ENCODE data around the gene PSMC3IP.
A peak's percentile ranks its signal among the peaks of the same experiment; 100 is the strongest.

Gene PSMC3IP

DNA sequence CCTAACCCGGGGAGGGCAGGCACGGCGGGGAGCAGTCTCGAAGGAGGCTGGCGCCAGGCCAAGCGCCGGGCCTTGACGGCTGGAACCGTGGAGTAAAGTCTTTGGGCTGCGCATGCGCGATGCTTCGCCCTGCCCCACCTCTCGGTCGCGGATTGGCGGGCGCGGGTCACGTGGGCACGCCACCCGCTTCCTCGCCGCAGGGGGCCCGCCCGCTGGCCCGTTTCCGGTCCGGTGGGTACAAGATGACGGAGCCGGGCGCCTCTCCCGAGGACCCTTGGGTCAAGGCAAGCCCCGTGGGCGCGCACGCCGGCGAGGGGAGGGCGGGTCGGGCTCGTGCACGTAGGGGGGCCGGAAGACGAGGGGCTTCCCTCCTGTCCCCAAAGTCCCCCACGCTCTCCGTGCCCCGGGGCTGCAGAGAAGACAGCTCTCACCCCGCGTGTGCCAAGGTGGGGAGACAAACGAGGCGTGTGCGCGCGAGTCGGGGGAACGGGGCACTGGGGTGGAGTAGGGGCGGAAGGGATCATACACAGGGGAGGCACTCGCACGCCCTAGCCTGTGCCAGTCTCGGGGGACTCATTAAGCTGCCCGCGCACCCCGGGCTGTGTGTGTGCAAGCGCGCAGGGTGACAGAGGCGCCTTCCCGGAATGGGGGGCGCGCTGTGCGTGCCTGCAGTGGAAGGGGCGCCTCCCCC lies 10.5 kb downstream of the PSMC3IP start, which contains the start of gene MLX (continued):
- TF ChIP-seq, protein P1, sequence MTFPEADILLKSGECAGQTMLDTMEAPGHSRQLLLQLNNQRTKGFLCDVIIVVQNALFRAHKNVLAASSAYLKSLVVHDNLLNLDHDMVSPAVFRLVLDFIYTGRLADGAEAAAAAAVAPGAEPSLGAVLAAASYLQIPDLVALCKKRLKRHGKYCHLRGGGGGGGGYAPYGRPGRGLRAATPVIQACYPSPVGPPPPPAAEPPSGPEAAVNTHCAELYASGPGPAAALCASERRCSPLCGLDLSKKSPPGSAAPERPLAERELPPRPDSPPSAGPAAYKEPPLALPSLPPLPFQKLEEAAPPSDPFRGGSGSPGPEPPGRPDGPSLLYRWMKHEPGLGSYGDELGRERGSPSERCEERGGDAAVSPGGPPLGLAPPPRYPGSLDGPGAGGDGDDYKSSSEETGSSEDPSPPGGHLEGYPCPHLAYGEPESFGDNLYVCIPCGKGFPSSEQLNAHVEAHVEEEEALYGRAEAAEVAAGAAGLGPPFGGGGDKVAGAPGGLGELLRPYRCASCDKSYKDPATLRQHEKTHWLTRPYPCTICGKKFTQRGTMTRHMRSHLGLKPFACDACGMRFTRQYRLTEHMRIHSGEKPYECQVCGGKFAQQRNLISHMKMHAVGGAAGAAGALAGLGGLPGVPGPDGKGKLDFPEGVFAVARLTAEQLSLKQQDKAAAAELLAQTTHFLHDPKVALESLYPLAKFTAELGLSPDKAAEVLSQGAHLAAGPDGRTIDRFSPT (tag by site-specific recombination; IDR thresholded peaks at IDR 0.05): peak; percentile 99
- peak; percentile 94 for TF ChIP-seq GLIS1 (tag by site-specific recombination; IDR thresholded peaks at IDR 0.05)
- TF ChIP-seq, protein P2, sequence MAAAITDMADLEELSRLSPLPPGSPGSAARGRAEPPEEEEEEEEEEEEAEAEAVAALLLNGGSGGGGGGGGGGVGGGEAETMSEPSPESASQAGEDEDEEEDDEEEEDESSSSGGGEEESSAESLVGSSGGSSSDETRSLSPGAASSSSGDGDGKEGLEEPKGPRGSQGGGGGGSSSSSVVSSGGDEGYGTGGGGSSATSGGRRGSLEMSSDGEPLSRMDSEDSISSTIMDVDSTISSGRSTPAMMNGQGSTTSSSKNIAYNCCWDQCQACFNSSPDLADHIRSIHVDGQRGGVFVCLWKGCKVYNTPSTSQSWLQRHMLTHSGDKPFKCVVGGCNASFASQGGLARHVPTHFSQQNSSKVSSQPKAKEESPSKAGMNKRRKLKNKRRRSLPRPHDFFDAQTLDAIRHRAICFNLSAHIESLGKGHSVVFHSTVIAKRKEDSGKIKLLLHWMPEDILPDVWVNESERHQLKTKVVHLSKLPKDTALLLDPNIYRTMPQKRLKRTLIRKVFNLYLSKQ (tag by site-specific recombination; IDR thresholded peaks at IDR 0.05; ENCODE audit: borderline replicate concordance): 0 out of 2 replicates have a peak, but pooled peaks have one; percentile 48
- TF ChIP-seq ZNF596 (tag by site-specific recombination; IDR thresholded peaks at IDR 0.05): 0 out of 2 replicates have a peak, but pooled peaks have one; percentile 19
- TF ChIP-seq, protein P3, sequence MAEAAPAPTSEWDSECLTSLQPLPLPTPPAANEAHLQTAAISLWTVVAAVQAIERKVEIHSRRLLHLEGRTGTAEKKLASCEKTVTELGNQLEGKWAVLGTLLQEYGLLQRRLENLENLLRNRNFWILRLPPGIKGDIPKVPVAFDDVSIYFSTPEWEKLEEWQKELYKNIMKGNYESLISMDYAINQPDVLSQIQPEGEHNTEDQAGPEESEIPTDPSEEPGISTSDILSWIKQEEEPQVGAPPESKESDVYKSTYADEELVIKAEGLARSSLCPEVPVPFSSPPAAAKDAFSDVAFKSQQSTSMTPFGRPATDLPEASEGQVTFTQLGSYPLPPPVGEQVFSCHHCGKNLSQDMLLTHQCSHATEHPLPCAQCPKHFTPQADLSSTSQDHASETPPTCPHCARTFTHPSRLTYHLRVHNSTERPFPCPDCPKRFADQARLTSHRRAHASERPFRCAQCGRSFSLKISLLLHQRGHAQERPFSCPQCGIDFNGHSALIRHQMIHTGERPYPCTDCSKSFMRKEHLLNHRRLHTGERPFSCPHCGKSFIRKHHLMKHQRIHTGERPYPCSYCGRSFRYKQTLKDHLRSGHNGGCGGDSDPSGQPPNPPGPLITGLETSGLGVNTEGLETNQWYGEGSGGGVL (tag by site-specific recombination; IDR thresholded peaks at IDR 0.05): peak; percentile 72
- TF ChIP-seq, protein P4, sequence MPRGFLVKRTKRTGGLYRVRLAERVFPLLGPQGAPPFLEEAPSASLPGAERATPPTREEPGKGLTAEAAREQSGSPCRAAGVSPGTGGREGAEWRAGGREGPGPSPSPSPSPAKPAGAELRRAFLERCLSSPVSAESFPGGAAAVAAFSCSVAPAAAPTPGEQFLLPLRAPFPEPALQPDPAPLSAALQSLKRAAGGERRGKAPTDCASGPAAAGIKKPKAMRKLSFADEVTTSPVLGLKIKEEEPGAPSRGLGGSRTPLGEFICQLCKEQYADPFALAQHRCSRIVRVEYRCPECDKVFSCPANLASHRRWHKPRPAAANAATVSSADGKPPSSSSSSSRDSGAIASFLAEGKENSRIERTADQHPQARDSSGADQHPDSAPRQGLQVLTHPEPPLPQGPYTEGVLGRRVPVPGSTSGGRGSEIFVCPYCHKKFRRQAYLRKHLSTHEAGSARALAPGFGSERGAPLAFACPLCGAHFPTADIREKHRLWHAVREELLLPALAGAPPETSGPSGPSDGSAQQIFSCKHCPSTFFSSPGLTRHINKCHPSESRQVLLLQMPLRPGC (tag by site-specific recombination; IDR thresholded peaks at IDR 0.05): peak; percentile 38; the same call in 1 of the 2 replicates
- TF ChIP-seq ZBTB17 (tag by site-specific recombination; IDR thresholded peaks at IDR 0.05): peak; percentile 4; the same call in 1 of the 2 replicates
- peak; percentile 82 for TF ChIP-seq ZBTB8A (tag by site-specific recombination; IDR thresholded peaks at IDR 0.05)
- TF ChIP-seq ZNF777 (tag by site-specific recombination; IDR thresholded peaks at IDR 0.05; ENCODE audit: borderline replicate concordance): no peak
- TF ChIP-seq, protein P5, sequence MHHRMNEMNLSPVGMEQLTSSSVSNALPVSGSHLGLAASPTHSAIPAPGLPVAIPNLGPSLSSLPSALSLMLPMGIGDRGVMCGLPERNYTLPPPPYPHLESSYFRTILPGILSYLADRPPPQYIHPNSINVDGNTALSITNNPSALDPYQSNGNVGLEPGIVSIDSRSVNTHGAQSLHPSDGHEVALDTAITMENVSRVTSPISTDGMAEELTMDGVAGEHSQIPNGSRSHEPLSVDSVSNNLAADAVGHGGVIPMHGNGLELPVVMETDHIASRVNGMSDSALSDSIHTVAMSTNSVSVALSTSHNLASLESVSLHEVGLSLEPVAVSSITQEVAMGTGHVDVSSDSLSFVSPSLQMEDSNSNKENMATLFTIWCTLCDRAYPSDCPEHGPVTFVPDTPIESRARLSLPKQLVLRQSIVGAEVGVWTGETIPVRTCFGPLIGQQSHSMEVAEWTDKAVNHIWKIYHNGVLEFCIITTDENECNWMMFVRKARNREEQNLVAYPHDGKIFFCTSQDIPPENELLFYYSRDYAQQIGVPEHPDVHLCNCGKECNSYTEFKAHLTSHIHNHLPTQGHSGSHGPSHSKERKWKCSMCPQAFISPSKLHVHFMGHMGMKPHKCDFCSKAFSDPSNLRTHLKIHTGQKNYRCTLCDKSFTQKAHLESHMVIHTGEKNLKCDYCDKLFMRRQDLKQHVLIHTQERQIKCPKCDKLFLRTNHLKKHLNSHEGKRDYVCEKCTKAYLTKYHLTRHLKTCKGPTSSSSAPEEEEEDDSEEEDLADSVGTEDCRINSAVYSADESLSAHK (tag by site-specific recombination; IDR thresholded peaks at IDR 0.05): 0 out of 2 replicates have a peak, but pooled peaks have one; percentile 6
- TF ChIP-seq ZNF660 (tag by site-specific recombination; IDR thresholded peaks at IDR 0.05): peak; percentile 41; the same call in 1 of the 2 replicates
- 0 out of 2 replicates have a peak, but pooled peaks have one; percentile 29 for TF ChIP-seq ZNF223 (tag by site-specific recombination; IDR thresholded peaks at IDR 0.05)
- TF ChIP-seq, protein P6, sequence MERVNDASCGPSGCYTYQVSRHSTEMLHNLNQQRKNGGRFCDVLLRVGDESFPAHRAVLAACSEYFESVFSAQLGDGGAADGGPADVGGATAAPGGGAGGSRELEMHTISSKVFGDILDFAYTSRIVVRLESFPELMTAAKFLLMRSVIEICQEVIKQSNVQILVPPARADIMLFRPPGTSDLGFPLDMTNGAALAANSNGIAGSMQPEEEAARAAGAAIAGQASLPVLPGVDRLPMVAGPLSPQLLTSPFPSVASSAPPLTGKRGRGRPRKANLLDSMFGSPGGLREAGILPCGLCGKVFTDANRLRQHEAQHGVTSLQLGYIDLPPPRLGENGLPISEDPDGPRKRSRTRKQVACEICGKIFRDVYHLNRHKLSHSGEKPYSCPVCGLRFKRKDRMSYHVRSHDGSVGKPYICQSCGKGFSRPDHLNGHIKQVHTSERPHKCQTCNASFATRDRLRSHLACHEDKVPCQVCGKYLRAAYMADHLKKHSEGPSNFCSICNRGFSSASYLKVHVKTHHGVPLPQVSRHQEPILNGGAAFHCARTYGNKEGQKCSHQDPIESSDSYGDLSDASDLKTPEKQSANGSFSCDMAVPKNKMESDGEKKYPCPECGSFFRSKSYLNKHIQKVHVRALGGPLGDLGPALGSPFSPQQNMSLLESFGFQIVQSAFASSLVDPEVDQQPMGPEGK (tag by site-specific recombination; IDR thresholded peaks at IDR 0.05): peak; percentile 91
- TF ChIP-seq, protein P7, sequence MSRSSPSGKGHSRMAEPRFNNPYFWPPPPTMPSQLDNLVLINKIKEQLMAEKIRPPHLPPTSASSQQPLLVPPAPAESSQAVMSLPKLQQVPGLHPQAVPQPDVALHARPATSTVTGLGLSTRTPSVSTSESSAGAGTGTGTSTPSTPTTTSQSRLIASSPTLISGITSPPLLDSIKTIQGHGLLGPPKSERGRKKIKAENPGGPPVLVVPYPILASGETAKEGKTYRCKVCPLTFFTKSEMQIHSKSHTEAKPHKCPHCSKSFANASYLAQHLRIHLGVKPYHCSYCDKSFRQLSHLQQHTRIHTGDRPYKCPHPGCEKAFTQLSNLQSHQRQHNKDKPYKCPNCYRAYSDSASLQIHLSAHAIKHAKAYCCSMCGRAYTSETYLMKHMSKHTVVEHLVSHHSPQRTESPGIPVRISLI (tag by site-specific recombination; IDR thresholded peaks at IDR 0.05): no peak
- peak; percentile 37 for TF ChIP-seq YY1 (tag by site-specific recombination; IDR thresholded peaks at IDR 0.05)
- peak; percentile 68 for TF ChIP-seq ZBTB20 (tag by site-specific recombination; IDR thresholded peaks at IDR 0.05)
- peak; percentile 17; the same call in 1 of the 2 replicates for TF ChIP-seq ZNF843 (tag by site-specific recombination; IDR thresholded peaks at IDR 0.05)
- peak; percentile 82 for TF ChIP-seq ZBTB48 (tag by site-specific recombination; IDR thresholded peaks at IDR 0.05)
- TF ChIP-seq KLF9 (tag by site-specific recombination; IDR thresholded peaks at IDR 0.05; ENCODE audit: low read depth): peak; percentile 53; the same call in 1 of the 2 replicates
- TF ChIP-seq, protein P8, sequence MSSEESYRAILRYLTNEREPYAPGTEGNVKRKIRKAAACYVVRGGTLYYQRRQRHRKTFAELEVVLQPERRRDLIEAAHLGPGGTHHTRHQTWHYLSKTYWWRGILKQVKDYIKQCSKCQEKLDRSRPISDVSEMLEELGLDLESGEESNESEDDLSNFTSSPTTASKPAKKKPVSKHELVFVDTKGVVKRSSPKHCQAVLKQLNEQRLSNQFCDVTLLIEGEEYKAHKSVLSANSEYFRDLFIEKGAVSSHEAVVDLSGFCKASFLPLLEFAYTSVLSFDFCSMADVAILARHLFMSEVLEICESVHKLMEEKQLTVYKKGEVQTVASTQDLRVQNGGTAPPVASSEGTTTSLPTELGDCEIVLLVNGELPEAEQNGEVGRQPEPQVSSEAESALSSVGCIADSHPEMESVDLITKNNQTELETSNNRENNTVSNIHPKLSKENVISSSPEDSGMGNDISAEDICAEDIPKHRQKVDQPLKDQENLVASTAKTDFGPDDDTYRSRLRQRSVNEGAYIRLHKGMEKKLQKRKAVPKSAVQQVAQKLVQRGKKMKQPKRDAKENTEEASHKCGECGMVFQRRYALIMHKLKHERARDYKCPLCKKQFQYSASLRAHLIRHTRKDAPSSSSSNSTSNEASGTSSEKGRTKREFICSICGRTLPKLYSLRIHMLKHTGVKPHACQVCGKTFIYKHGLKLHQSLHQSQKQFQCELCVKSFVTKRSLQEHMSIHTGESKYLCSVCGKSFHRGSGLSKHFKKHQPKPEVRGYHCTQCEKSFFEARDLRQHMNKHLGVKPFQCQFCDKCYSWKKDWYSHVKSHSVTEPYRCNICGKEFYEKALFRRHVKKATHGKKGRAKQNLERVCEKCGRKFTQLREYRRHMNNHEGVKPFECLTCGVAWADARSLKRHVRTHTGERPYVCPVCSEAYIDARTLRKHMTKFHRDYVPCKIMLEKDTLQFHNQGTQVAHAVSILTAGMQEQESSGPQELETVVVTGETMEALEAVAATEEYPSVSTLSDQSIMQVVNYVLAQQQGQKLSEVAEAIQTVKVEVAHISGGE (tag by site-specific recombination; conservative IDR thresholded peaks at IDR 0.05; ENCODE audit: low read depth): peak; percentile 88
- TF ChIP-seq ZNF140 (tag by site-specific recombination; IDR thresholded peaks at IDR 0.05): no peak
